Common myeloid progenitor, CD34-positive (primary cell): ENCODE data around the gene ASXL3.

Experiments used
- CTCF ChIA-PET: fragments of 350-600 bp; sonication (Branson Sonifier 250); formaldehyde crosslinking; loops from one replicate; lab custom pipeline; 2021; ENCODE audit warnings: antibody characterized with exemption; lab: Charles Lee
- POLR2A ChIA-PET: fragments of 350-600 bp; sonication (Branson Sonifier 250); formaldehyde crosslinking; loops from one replicate; lab custom pipeline; 2021; ENCODE audit warnings: antibody characterized with exemption; lab: Charles Lee
- DNase-seq, 3 donors: peaks; one replicate each; pipeline versions ENCODE4 v3.0.0 to v3.0.0-alpha.2; 2013
- H3K27ac ChIP-seq, 2 experiments: 1 replicate in 1 of 2; 2 replicates in 1 of 2; pipeline ENCODE4 v1.7.0; 2013; ENCODE audit warnings: inconsistent platforms in 2 of 2, low read length in 2 of 2, mild to moderate bottlenecking in 2 of 2, low read depth in 1 of 2, moderate library complexity in 1 of 2; ENCODE audit not compliant: severe bottlenecking in 2 of 2, insufficient read depth in 1 of 2, poor library complexity in 1 of 2
- H3K27me3 ChIP-seq, 5 experiments: replicated peaks in 2 of 5; 1 replicate in 3 of 5; 2 replicates in 2 of 5; pipeline versions ENCODE4 v1.6.1 to v1.7.0; 2013; ENCODE audit warnings: low read length in 4 of 5, mild to moderate bottlenecking in 2 of 5, moderate library complexity in 2 of 5, inconsistent platforms in 1 of 5; ENCODE audit not compliant: insufficient read depth in 5 of 5, control insufficient read depth in 4 of 5
- H3K36me3 ChIP-seq, 4 experiments: 1 replicate in 2 of 4; 2 replicates in 2 of 4; pipeline versions ENCODE4 v1.6.1 to v1.7.0; 2013; ENCODE audit warnings: low read length in 3 of 4, control low read depth in 1 of 4, mild to moderate bottlenecking in 1 of 4; ENCODE audit not compliant: control insufficient read depth in 4 of 4, insufficient read depth in 4 of 4
- H3K4me1 ChIP-seq, 4 experiments: 1 replicate in 3 of 4; 2 replicates in 1 of 4; pipeline versions ENCODE4 v1.6.1 to v1.7.1; 2013; ENCODE audit warnings: low read length in 3 of 4, mild to moderate bottlenecking in 3 of 4, control low read depth in 1 of 4, inconsistent platforms in 1 of 4, moderate library complexity in 1 of 4; ENCODE audit not compliant: control insufficient read depth in 4 of 4, insufficient read depth in 4 of 4; ENCODE audit errors: control extremely low read depth in 1 of 4
- H3K4me3 ChIP-seq, 7 experiments: 1 replicate in 4 of 7; 2 replicates in 3 of 7; pipeline versions ENCODE4 v1.5.1 to v1.7.0; 2013; ENCODE audit warnings: mild to moderate bottlenecking in 7 of 7, low read length in 6 of 7, moderate library complexity in 6 of 7, inconsistent platforms in 2 of 7, low read depth in 2 of 7, control low read depth in 1 of 7; ENCODE audit not compliant: insufficient read depth in 4 of 7, control insufficient read depth in 1 of 7; ENCODE audit errors: extremely low read depth in 1 of 7
- H3K9me3 ChIP-seq, 5 experiments: 1 replicate in 4 of 5; 2 replicates in 1 of 5; pipeline versions ENCODE4 v1.6.1 to v1.7.1; 2013; ENCODE audit warnings: low read length in 4 of 5, mild to moderate bottlenecking in 2 of 5, inconsistent platforms in 1 of 5, low read depth in 1 of 5, moderate library complexity in 1 of 5; ENCODE audit not compliant: control insufficient read depth in 4 of 5, insufficient read depth in 2 of 5; ENCODE audit errors: control extremely low read depth in 1 of 5
- WGBS: methylation state at CpG from one replicate; pipeline ENCODE4 v1.1.5; 2013; ENCODE audit not compliant: insufficient coverage; 5-methylcytosine and 5-hydroxymethylcytosine counted together

The ASXL3 gene

DNA sequence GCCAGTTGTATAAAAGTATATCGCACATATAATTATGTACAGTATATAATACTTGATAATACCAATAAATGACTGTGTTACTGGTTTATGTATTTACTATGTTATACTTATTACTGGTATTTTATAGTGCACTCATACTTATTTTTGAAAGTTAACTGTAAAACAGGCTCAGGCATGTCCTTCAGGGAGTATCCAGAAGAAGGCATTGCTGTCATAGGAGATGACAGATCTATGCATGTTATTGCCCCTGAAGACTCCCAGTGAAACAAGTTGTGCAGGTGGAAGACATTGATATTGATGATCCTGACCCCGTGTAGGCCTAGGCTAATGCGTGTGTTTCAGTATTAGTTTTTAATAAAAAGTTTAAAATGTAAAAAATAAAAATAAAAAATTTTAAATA, 20.3 kb upstream of the ASXL3 start:
- no peak overlapping the region for H3K27ac ChIP-seq
- H3K9me3 ChIP-seq: no peaks in the 10 kb centered on the region
- H3K36me3 ChIP-seq: no peaks in the 10 kb centered on the region
- no CpG with 5 or more reads among the region's 3 CpGs for WGBS
- CTCF ChIA-PET: no interaction called here
- POLR2A ChIA-PET: no interaction called here
- H3K27me3 ChIP-seq: no peaks in the 10 kb centered on the region
- no peak for DNase-seq
- no peak overlapping the region for H3K4me3 ChIP-seq
- peaks cover 0 to 3% (median 0%) of the 10 kb centered on the region in 4 experiments for H3K4me1 ChIP-seq

DNA sequence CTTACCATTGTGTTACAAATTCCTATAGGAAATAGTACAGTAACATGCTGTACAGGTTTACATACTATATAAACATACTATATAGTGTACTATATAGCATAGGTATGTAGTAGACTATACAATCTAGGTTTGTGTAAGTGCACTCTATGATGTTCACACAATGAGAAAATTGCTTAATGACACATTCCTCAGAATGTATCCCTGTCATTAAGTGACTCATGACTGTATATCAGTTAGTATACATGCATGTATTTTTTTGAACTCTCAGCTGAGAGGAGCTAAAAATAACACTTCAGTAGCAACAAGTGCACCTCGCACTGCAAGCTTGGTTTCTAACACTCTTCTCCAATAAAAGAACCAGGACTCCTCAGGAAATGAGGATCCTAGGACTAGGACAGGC, 19.5 kb upstream of the ASXL3 start:
- no peak for DNase-seq
- Histone ChIP-seq H3K36me3 (no peaks in the 10 kb centered on the region), H3K27me3 (no peaks in the 10 kb centered on the region), H3K4me3 (no peak overlapping the region), H3K4me1 (peaks cover 0 to 3% (median 0%) of the 10 kb centered on the region in 4 experiments), H3K9me3 (no peaks in the 10 kb centered on the region), H3K27ac (no peak overlapping the region)
- POLR2A ChIA-PET: no interaction called here
- 100% methylated on average over 1 of the region's 1 CpG for WGBS
- CTCF ChIA-PET: no interaction called here

GRCh38 chr18:33560686-33561370, 17.2 kb upstream of the ASXL3 start:
- DNase-seq: no peak
- H3K4me3 ChIP-seq: no peak overlapping the region
- peaks cover 0 to 3% (median 0%) of the 10 kb centered on the region in 4 experiments for H3K4me1 ChIP-seq
- H3K36me3 ChIP-seq: no peaks in the 10 kb centered on the region
- no peaks in the 10 kb centered on the region for H3K9me3 ChIP-seq
- WGBS: 92% methylated on average over 3 of the region's 4 CpGs
- ChIA-PET POLR2A (no interaction called here), CTCF (no interaction called here)
- H3K27me3 ChIP-seq: no peaks in the 10 kb centered on the region
- H3K27ac ChIP-seq: no peak overlapping the region

GRCh38 chr18:33562741-33563140, 15.3 kb upstream of the ASXL3 start:
- CTCF ChIA-PET: no interaction called here
- peaks cover 0 to 3% (median 0%) of the 10 kb centered on the region in 5 experiments for H3K9me3 ChIP-seq
- H3K4me1 ChIP-seq: peaks cover 0 to 3% (median 0%) of the 10 kb centered on the region in 4 experiments
- no peaks in the 10 kb centered on the region for H3K36me3 ChIP-seq
- 100% methylated on average over 1 of the region's 1 CpG for WGBS
- H3K27ac ChIP-seq: no peak overlapping the region
- H3K4me3 ChIP-seq: no peak overlapping the region
- POLR2A ChIA-PET: no interaction called here
- H3K27me3 ChIP-seq: no peaks in the 10 kb centered on the region
- no peak for DNase-seq

DNA sequence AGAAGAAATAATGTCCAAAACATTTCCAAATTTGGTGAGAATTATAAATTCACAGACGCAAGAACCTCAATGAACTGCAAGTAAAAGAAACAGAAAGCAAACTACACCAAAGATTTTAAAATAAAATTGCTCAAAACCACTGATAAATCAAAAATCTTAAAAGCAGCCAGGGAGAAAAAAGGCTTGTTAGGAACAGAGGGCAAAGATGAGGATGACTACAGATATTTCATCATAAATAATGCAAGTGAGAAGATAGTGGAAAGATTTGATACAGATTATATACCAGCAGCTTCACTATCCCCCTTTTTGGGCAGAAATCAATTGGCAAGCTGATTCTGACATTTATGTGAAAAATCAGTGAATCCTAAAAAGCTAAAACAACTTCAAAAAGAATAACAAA, 10.3 kb upstream of the ASXL3 start:
- Histone ChIP-seq H3K27me3 (peaks cover 0 to 3% (median 0%) of the 10 kb centered on the region in 5 experiments), H3K9me3 (peaks cover 0 to 5% (median 0%) of the 10 kb centered on the region in 5 experiments), H3K36me3 (no peaks in the 10 kb centered on the region), H3K27ac (no peak overlapping the region), H3K4me1 (no peaks in the 10 kb centered on the region), H3K4me3 (no peak overlapping the region)
- ChIA-PET POLR2A (no interaction called here), CTCF (no interaction called here)
- DNase-seq: no peak
- no CpG with 5 or more reads among the region's 1 CpG for WGBS

GRCh38 chr18:33571998-33572787, 5.8 kb upstream of the ASXL3 start:
- H3K36me3 ChIP-seq: no peaks in the 10 kb centered on the region
- no peak overlapping the region for H3K4me3 ChIP-seq
- 100% methylated on average over 2 of the region's 4 CpGs for WGBS
- H3K4me1 ChIP-seq: no peaks in the 10 kb centered on the region
- H3K9me3 ChIP-seq: peaks cover 0 to 5% (median 0%) of the 10 kb centered on the region in 5 experiments
- POLR2A ChIA-PET: no interaction called here
- CTCF ChIA-PET: no interaction called here
- DNase-seq: no peak
- H3K27ac ChIP-seq: no peak overlapping the region
- H3K27me3 ChIP-seq: peaks cover 0 to 26% (median 10%) of the 10 kb centered on the region in 5 experiments

- no peaks in the 10 kb centered on the region for H3K9me3 ChIP-seq
- no peak for DNase-seq
- H3K4me3 ChIP-seq: no peak overlapping the region
- H3K4me1 ChIP-seq: peaks cover 0 to 7% (median 6%) of the 10 kb centered on the region in 4 experiments
- 100% methylated on average over 1 of the region's 3 CpGs for WGBS
- no peaks in the 10 kb centered on the region for H3K36me3 ChIP-seq
- H3K27ac ChIP-seq: no peak overlapping the region
- POLR2A ChIA-PET: no interaction called here
- CTCF ChIA-PET: no interaction called here
- peaks cover 0 to 34% (median 11%) of the 10 kb centered on the region in 5 experiments for H3K27me3 ChIP-seq
Observed at GRCh38 chr18:33573193-33573592, 4.8 kb upstream of the ASXL3 start.
